HepG2 (cell line): ENCODE data around the gene HOMEZ. TPM values are rescaled to one million over a fixed set of nuclear protein-coding genes. Genes with fewer than 3 reads are reported as not detected.

Experiments used
- HNF4A ChIP-seq: sonication (generic); formaldehyde crosslinking; IDR thresholded peaks from 2 replicates; pipeline ENCODE4 v1.4.0; 2020; ENCODE audit warnings: missing genetic modification reagents
- ISX ChIP-seq: sonication (generic); formaldehyde crosslinking; conservative IDR thresholded peaks from 2 replicates; pipeline ENCODE4 v1.5.0; 2020; ENCODE audit warnings: missing genetic modification reagents
- KDM1A ChIP-seq: IDR thresholded peaks from 2 replicates; pipeline ENCODE4 v1.6.1; 2016; ENCODE audit warnings: missing compliant biosample characterization
- NFYB ChIP-seq: sonication (generic); formaldehyde crosslinking; IDR thresholded peaks from 2 replicates; pipeline ENCODE4 v1.4.0; 2020; ENCODE audit warnings: missing genetic modification reagents
- POGZ ChIP-seq: sonication (generic); formaldehyde crosslinking; IDR thresholded peaks from 2 replicates; pipeline ENCODE4 v1.4.0; 2020; ENCODE audit warnings: mild to moderate bottlenecking, missing genetic modification reagents
- SAFB2 ChIP-seq: sonication (generic); formaldehyde crosslinking; IDR thresholded peaks from 2 replicates; pipeline ENCODE4 v1.5.1; 2020; ENCODE audit warnings: missing genetic modification reagents, low read depth, mild to moderate bottlenecking, borderline replicate concordance
- THAP8 ChIP-seq: sonication (generic); formaldehyde crosslinking; IDR thresholded peaks from 2 replicates; pipeline ENCODE4 v1.5.1; 2020; ENCODE audit warnings: missing genetic modification reagents, mild to moderate bottlenecking, borderline replicate concordance
- U2AF2 ChIP-seq: fragments of 200-400 bp; formaldehyde crosslinking; IDR thresholded peaks from 2 replicates; pipeline ENCODE4 v1.6.1; 2017; ENCODE audit warnings: low read depth, mild to moderate bottlenecking, low read length
- ZKSCAN1 ChIP-seq: fragments of 150-350 bp; IDR thresholded peaks from 2 replicates; pipeline ENCODE4 v1.6.1; 2014; ENCODE audit warnings: low read length
- ZNF12 ChIP-seq: sonication (generic); formaldehyde crosslinking; IDR thresholded peaks from 2 replicates; pipeline ENCODE4 v1.5.0; 2020; ENCODE audit warnings: missing genetic modification reagents
- ZNF180 ChIP-seq: sonication (generic); formaldehyde crosslinking; IDR thresholded peaks from 2 replicates; pipeline ENCODE4 v1.4.0; 2020; ENCODE audit warnings: low read depth, missing genetic modification reagents, borderline replicate concordance
- ZNF318 ChIP-seq: sonication (generic); formaldehyde crosslinking; IDR thresholded peaks from 2 replicates; pipeline ENCODE4 v1.4.0; 2020; ENCODE audit warnings: mild to moderate bottlenecking, missing genetic modification reagents
- ZNF597 ChIP-seq: sonication (generic); formaldehyde crosslinking; IDR thresholded peaks from 2 replicates; pipeline ENCODE4 v1.5.0; 2020; ENCODE audit warnings: missing genetic modification reagents
- ZNF687 ChIP-seq: sonication (generic); formaldehyde crosslinking; IDR thresholded peaks from 2 replicates; pipeline ENCODE4 v1.5.1; 2020; ENCODE audit warnings: mild to moderate bottlenecking, missing genetic modification reagents, moderate library complexity
- ZNF737 ChIP-seq: sonication (generic); formaldehyde crosslinking; IDR thresholded peaks from 2 replicates; pipeline ENCODE4 v1.5.0; 2020; ENCODE audit warnings: missing genetic modification reagents, mild to moderate bottlenecking, borderline replicate concordance
- ZNF775 ChIP-seq: sonication (generic); formaldehyde crosslinking; IDR thresholded peaks from 2 replicates; pipeline ENCODE4 v1.4.0; 2020; ENCODE audit warnings: missing genetic modification reagents, mild to moderate bottlenecking, moderate library complexity, borderline replicate concordance
- polyA plus RNA-seq, 8 experiments: library from polyadenylated mRNA; depleted of rRNA in 3 of 8; stranded (reverse) in 7 of 8; unstranded in 1 of 8; fragments of >200 nt; fragmentation: Illumina TruSeq in 4 of 8; extraction: Trizol in 4 of 8; gene quantifications; 2 replicates each; pipeline versions ENCODE4 v1.2.1 to v1.2.3, GENCODE V29; 2011 to 2016; ENCODE audit warnings: low read depth in 4 of 8, missing spikeins in 1 of 8, mixed read lengths in 1 of 8; ENCODE audit not compliant: insufficient read depth in 1 of 8
- total RNA-seq, 5 experiments: library from RNA; depleted of rRNA; stranded (reverse); fragments of >200 nt; fragmentation: Illumina TruSeq; extraction: Trizol; gene quantifications; 2 replicates each; pipeline ENCODE4 v1.2.3, GENCODE V29; 2016; ENCODE audit warnings: low read depth in 1 of 5

HOMEZ gene
- total and polyA plus RNA-seq, 2 of the 13 experiments (the other 11 are each of a cell fraction or from before 2014, with no cell fraction given) = 14.5 to 31.8 TPM

GRCh38 chr14:23301969-23302289, 16.0 kb upstream of the HOMEZ start (continued):
- TF ChIP-seq ZNF687 (CRISPR knock-in tag) = peak; percentile 92; the same call in 1 of the 2 replicates
- TF ChIP-seq ISX (CRISPR knock-in tag) = peak; percentile 98
- TF ChIP-seq ZNF318 (CRISPR knock-in tag) = peak; percentile 96
- TF ChIP-seq POGZ (CRISPR knock-in tag) = peak; percentile 75; the same call in 1 of the 2 replicates
- peak; percentile 31; the same call in 1 of the 2 replicates for TF ChIP-seq ZNF180
- TF ChIP-seq ZNF597 = peak; percentile 10; the same call in 1 of the 2 replicates
- TF ChIP-seq THAP8 (CRISPR knock-in tag) = no peak
- TF ChIP-seq U2AF2 = no peak
- 0 out of 2 replicates have a peak, but pooled peaks have one; percentile 92 for TF ChIP-seq ZNF775 (CRISPR knock-in tag)
- TF ChIP-seq ZNF737 (CRISPR knock-in tag) = no peak
- TF ChIP-seq ZNF12 (CRISPR knock-in tag) = peak; percentile 85
- TF ChIP-seq KDM1A (CRISPR knock-in tag) = peak; percentile 67
- TF ChIP-seq ZKSCAN1 = no peak
- peak; percentile 45 for TF ChIP-seq HNF4A
- no peak; the same call in none of the 2 replicates for TF ChIP-seq NFYB (CRISPR knock-in tag)
- peak; percentile 37 for TF ChIP-seq SAFB2 (CRISPR knock-in tag)
